ENCODE data around the gene CCDC97.

CCDC97 gene

GRCh38 chr19:41350735-41351338 is 40.9 kb downstream of the CCDC97 start:
- H2AFZ ChIP-seq (ENCODE audit: low read length): no peak overlapping the region
- TF ChIP-seq CTCF (conservative IDR thresholded peaks at IDR 0.05; ENCODE audit: low read length) (no peak), EZH2phosphoT487 (IDR thresholded peaks at IDR 0.05; ENCODE audit: borderline replicate concordance) (no peak)
- no peaks in the 10 kb centered on the region for H3K9me3 ChIP-seq (ENCODE audit: insufficient read depth, low read depth, low read length)
- peak overlapping the region; percentile 92 for H3K9ac ChIP-seq (ENCODE audit: low read depth, low read length, poor library complexity, severe bottlenecking)
- no peaks in the 10 kb centered on the region for H3K9me2 ChIP-seq (replicated peaks; ENCODE audit: low read depth, low read length)
- no peaks in the 10 kb centered on the region; the same call in 1 of the 2 replicates for H3F3A ChIP-seq (ENCODE audit: low read depth)
- no peaks in the 10 kb centered on the region for H3K27me3 ChIP-seq (ENCODE audit: insufficient read depth, low read length, poor library complexity, severe bottlenecking)
- H3K4me2 ChIP-seq (ENCODE audit: low read depth, low read length, poor library complexity, severe bottlenecking): peak overlapping the region; percentile 100
- peak overlapping the region; percentile 92 for H3K4me3 ChIP-seq (ENCODE audit: low read length, poor library complexity, severe bottlenecking)
- peaks cover 78% of the 10 kb centered on the region for H3K79me2 ChIP-seq (ENCODE audit: insufficient read depth, low read length)
- peaks cover 11% of the 10 kb centered on the region; the same call in 1 of the 2 replicates for H3K36me3 ChIP-seq (ENCODE audit: insufficient read depth, low read length)
- H3K4me1 ChIP-seq (ENCODE audit: insufficient read depth, low read length, poor library complexity, severe bottlenecking): peaks cover 34% of the 10 kb centered on the region
- H4K20me1 ChIP-seq (ENCODE audit: insufficient read depth, low read length, poor library complexity, severe bottlenecking): peaks cover 39% of the 10 kb centered on the region

- no peak for TF ChIP-seq EZH2phosphoT487 (IDR thresholded peaks at IDR 0.05; ENCODE audit: borderline replicate concordance)
- no peak for TF ChIP-seq CTCF (conservative IDR thresholded peaks at IDR 0.05; ENCODE audit: low read length)
Measured at GRCh38 chr19:41351339-41352245, 41.6 kb downstream of the CCDC97 start.

GRCh38 chr19:41352279-41352608 is 42.3 kb downstream of the CCDC97 start:
- H3K4me2 ChIP-seq (ENCODE audit: low read depth, low read length, poor library complexity, severe bottlenecking): peak overlapping the region; percentile 100
- H3K27me3 ChIP-seq (ENCODE audit: insufficient read depth, low read length, poor library complexity, severe bottlenecking): no peaks in the 10 kb centered on the region
- H3K4me1 ChIP-seq (ENCODE audit: insufficient read depth, low read length, poor library complexity, severe bottlenecking): peaks cover 42% of the 10 kb centered on the region
- peak overlapping the region; percentile 92 for H3K4me3 ChIP-seq (ENCODE audit: low read length, poor library complexity, severe bottlenecking)
- no peaks in the 10 kb centered on the region; the same call in 1 of the 2 replicates for H3F3A ChIP-seq (ENCODE audit: low read depth)
- H3K9ac ChIP-seq (ENCODE audit: low read depth, low read length, poor library complexity, severe bottlenecking): peak overlapping the region; percentile 92
- TF ChIP-seq CTCF (conservative IDR thresholded peaks at IDR 0.05; ENCODE audit: low read length) (no peak), EZH2phosphoT487 (IDR thresholded peaks at IDR 0.05; ENCODE audit: borderline replicate concordance) (no peak)
- H3K9me3 ChIP-seq (ENCODE audit: insufficient read depth, low read depth, low read length): no peaks in the 10 kb centered on the region
- H4K20me1 ChIP-seq (ENCODE audit: insufficient read depth, low read length, poor library complexity, severe bottlenecking): peaks cover 35% of the 10 kb centered on the region
- peaks cover 66% of the 10 kb centered on the region for H3K79me2 ChIP-seq (ENCODE audit: insufficient read depth, low read length)
- peak overlapping the region; percentile 64; the same call in 1 of the 2 replicates for H2AFZ ChIP-seq (ENCODE audit: low read length)
- no peaks in the 10 kb centered on the region for H3K9me2 ChIP-seq (replicated peaks; ENCODE audit: low read depth, low read length)
- H3K36me3 ChIP-seq (ENCODE audit: insufficient read depth, low read length): peaks cover 4% of the 10 kb centered on the region; the same call in 1 of the 2 replicates

More at GRCh38 chr19:41351339-41352245, 41.6 kb downstream of the CCDC97 start:
- Histone ChIP-seq H2AFZ (ENCODE audit: low read length) (no peak overlapping the region), H3K4me1 (ENCODE audit: insufficient read depth, low read length, poor library complexity, severe bottlenecking) (peaks cover 37% of the 10 kb centered on the region), H3K4me3 (ENCODE audit: low read length, poor library complexity, severe bottlenecking) (peak overlapping the region; percentile 92), H3K4me2 (ENCODE audit: low read depth, low read length, poor library complexity, severe bottlenecking) (peak overlapping the region; percentile 100), H3K27me3 (ENCODE audit: insufficient read depth, low read length, poor library complexity, severe bottlenecking) (no peaks in the 10 kb centered on the region), H3K9me3 (ENCODE audit: insufficient read depth, low read depth, low read length) (no peaks in the 10 kb centered on the region), H4K20me1 (ENCODE audit: insufficient read depth, low read length, poor library complexity, severe bottlenecking) (peaks cover 35% of the 10 kb centered on the region), H3K36me3 (ENCODE audit: insufficient read depth, low read length) (peaks cover 4% of the 10 kb centered on the region; the same call in 1 of the 2 replicates), H3K79me2 (ENCODE audit: insufficient read depth, low read length) (peaks cover 70% of the 10 kb centered on the region), H3K9me2 (replicated peaks; ENCODE audit: low read depth, low read length) (no peaks in the 10 kb centered on the region), H3F3A (ENCODE audit: low read depth) (no peaks in the 10 kb centered on the region; the same call in 1 of the 2 replicates), H3K9ac (ENCODE audit: low read depth, low read length, poor library complexity, severe bottlenecking) (peak overlapping the region; percentile 92)

Data from Loucy (cell line).